ENCODE data around the gene PRR11. TPM values are rescaled to one million over a fixed set of nuclear protein-coding genes. Genes with fewer than 3 reads are reported as not detected.

The PRR11 gene
- total RNA-seq, 1 experiment from 2014 or later = 109 TPM

DNA sequence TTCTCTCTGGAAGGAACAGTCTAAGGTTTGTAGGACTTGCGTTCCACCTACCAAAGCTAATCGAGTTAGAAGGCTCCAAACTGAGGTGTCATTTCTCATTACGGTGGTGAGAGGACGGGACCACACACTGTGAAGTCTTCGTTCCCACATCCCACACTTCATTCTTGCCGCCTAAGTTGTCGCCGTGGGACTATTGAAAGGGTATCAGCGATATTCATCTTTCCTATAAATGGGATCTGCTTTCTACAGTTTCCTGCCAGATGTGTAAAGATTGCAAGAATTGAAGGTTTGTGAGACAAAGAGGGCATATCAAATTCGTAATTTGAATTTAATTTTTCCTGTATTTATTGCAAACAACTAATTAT lies 48.3 kb upstream of the PRR11 start:
- H3K27me3 ChIP-seq (ENCODE audit: insufficient read depth, low read depth) = no peaks in the 10 kb centered on the region
- H4K20me1 ChIP-seq (ENCODE audit: insufficient read depth) = peaks cover 8% of the 10 kb centered on the region; the same call in 1 of the 2 replicates
- peaks cover 41% of the 10 kb centered on the region for H3K79me2 ChIP-seq (ENCODE audit: low read depth)
- peak overlapping the region; percentile 96 for H3K4me2 ChIP-seq
- peak overlapping the region; percentile 67 for H3K4me3 ChIP-seq
- peaks cover 19% of the 10 kb centered on the region; the same call in 1 of the 2 replicates for H3F3A ChIP-seq (ENCODE audit: insufficient read depth, low read depth)
- peak overlapping the region; percentile 93 for H2AFZ ChIP-seq
- no peaks in the 10 kb centered on the region; the same call in 1 of the 2 replicates for H3K9me3 ChIP-seq (ENCODE audit: insufficient read depth, low read depth)
- ChIA-PET CTCF (interaction anchor here (0.5 kb wide), 1 partner anchor 40 kb away, joined by 5 read pairs; no protein-coding TSS in a partner anchor), POLR2A (ENCODE audit: unreplicated experiment) (interaction anchor here (0.6 kb wide), 2 partner anchors 12 to 732 kb away, joined by 5 read pairs; no protein-coding TSS in a partner anchor)
- intact Hi-C loops (cut with micrococcal nuclease; ENCODE audit: unreplicated experiment) = loop anchor here (2.0 kb wide), 2 partner anchors 14 to 588 kb away; no protein-coding TSS in a partner anchor
- H3K27ac ChIP-seq = peak overlapping the region; percentile 73
- no peak for TF ChIP-seq EZH2 (IDR thresholded peaks at IDR 0.05; ENCODE audit: low read depth)
- TF ChIP-seq, protein P1, sequence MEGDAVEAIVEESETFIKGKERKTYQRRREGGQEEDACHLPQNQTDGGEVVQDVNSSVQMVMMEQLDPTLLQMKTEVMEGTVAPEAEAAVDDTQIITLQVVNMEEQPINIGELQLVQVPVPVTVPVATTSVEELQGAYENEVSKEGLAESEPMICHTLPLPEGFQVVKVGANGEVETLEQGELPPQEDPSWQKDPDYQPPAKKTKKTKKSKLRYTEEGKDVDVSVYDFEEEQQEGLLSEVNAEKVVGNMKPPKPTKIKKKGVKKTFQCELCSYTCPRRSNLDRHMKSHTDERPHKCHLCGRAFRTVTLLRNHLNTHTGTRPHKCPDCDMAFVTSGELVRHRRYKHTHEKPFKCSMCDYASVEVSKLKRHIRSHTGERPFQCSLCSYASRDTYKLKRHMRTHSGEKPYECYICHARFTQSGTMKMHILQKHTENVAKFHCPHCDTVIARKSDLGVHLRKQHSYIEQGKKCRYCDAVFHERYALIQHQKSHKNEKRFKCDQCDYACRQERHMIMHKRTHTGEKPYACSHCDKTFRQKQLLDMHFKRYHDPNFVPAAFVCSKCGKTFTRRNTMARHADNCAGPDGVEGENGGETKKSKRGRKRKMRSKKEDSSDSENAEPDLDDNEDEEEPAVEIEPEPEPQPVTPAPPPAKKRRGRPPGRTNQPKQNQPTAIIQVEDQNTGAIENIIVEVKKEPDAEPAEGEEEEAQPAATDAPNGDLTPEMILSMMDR (conservative IDR thresholded peaks at IDR 0.05) = no peak
- no peak for DNase-seq
- H3K36me3 ChIP-seq (ENCODE audit: low read depth) = peaks cover 6% of the 10 kb centered on the region; the same call in 1 of the 2 replicates
- BruUV-seq (replicated peaks) = TSS peak; percentile 86
- H3K4me1 ChIP-seq (replicated peaks; ENCODE audit: insufficient read depth) = peaks cover 26% of the 10 kb centered on the region
- no peaks in the 10 kb centered on the region for H3K9me2 ChIP-seq (ENCODE audit: insufficient read depth)

DNA sequence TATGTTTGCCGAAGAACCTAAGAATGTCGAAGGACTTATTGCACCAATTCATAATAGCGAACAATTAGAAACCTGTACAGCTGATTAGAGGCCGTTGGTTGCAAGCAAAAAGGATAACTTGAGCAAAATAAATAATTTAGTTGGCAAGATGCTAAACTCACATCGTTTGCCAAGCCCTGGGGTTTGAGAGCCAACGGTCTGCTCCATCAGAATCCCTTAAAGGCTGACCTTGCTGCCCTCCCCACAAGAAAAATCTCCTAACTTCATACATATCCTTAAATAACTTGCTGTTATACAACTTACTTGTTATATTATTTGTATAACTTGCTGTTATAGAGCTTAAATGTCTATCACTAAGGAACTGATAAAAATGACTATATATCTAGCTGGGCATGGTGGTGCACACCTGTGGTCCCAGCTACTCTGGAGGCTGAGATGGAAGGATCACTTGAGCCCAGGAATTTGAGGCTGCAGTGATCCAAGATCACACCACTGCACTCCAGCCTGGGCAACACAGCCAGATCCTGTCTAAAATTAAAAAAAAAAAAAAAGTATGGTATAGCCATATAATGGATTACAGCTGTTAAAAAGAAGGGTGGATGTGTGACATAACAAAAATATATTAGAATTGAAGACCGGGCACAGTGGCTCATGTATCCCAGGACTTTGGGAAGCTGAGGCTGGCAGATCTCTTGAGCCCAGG lies 47.0 kb upstream of the PRR11 start:
- H3K9me2 ChIP-seq (ENCODE audit: insufficient read depth) = no peaks in the 10 kb centered on the region
- ChIA-PET POLR2A (ENCODE audit: unreplicated experiment) (interaction anchor here (0.7 to 0.9 kb wide), 2 partner anchors 43 to 856 kb away, joined by 3 to 6 read pairs; partner anchors contain the start of gene RNFT1), CTCF (no interaction called here)
- no TSS peak for BruUV-seq (replicated peaks)
- TF ChIP-seq EZH2 (IDR thresholded peaks at IDR 0.05; ENCODE audit: low read depth) = no peak
- TF ChIP-seq, protein P1 (conservative IDR thresholded peaks at IDR 0.05) = no peak
- DNase-seq = no peak
- H3K27ac ChIP-seq = no peak overlapping the region
- peaks cover 8% of the 10 kb centered on the region; the same call in 1 of the 2 replicates for H4K20me1 ChIP-seq (ENCODE audit: insufficient read depth)
- H3K27me3 ChIP-seq (ENCODE audit: insufficient read depth, low read depth) = no peaks in the 10 kb centered on the region
- H3K4me3 ChIP-seq = no peak overlapping the region
- peak overlapping the region; percentile 96; the same call in 1 of the 2 replicates for H3K4me2 ChIP-seq
- peaks cover 19% of the 10 kb centered on the region; the same call in 1 of the 2 replicates for H3F3A ChIP-seq (ENCODE audit: insufficient read depth, low read depth)
- H3K36me3 ChIP-seq (ENCODE audit: low read depth) = peaks cover 7% of the 10 kb centered on the region; the same call in 1 of the 2 replicates
- no peak overlapping the region for H2AFZ ChIP-seq
- no peaks in the 10 kb centered on the region; the same call in 1 of the 2 replicates for H3K9me3 ChIP-seq (ENCODE audit: insufficient read depth, low read depth)
- H3K79me2 ChIP-seq (ENCODE audit: low read depth) = peaks cover 38% of the 10 kb centered on the region
- intact Hi-C loops (cut with micrococcal nuclease; ENCODE audit: unreplicated experiment) = no loop called here
- H3K4me1 ChIP-seq (replicated peaks; ENCODE audit: insufficient read depth) = peaks cover 26% of the 10 kb centered on the region

DNA sequence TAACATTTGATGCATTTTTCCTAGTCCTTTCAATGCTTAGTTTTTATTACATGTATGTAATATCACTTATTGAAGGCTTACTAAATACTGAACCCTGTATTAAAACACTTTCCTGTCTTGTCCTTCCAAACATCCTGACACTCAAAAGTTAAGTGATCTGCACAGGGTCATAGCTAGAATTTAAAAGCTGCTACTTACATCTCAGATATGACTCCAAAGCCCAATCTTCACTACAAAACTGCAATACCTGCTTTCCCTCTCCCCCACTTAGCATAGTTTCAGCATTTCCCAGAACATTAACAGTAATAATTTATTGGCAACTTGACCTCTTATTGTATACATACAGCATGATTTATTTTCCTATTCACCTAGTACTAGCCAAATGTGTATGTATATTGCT lies 44.6 kb upstream of the PRR11 start:
- CTCF ChIA-PET = interaction anchor here (0.6 kb wide), 1 partner anchor 1042 kb away, joined by 5 read pairs; no protein-coding TSS in a partner anchor
- intact Hi-C loops (cut with micrococcal nuclease; ENCODE audit: unreplicated experiment) = no loop called here
- H3K4me2 ChIP-seq = no peak overlapping the region
- TF ChIP-seq EZH2 (IDR thresholded peaks at IDR 0.05; ENCODE audit: low read depth) = no peak
- TF ChIP-seq, protein P1 (conservative IDR thresholded peaks at IDR 0.05) = no peak
- H3K9me3 ChIP-seq (ENCODE audit: insufficient read depth, low read depth) = no peaks in the 10 kb centered on the region; the same call in 1 of the 2 replicates
- no peaks in the 10 kb centered on the region for H4K20me1 ChIP-seq (ENCODE audit: insufficient read depth)
- H3K4me3 ChIP-seq = no peak overlapping the region
- H3K36me3 ChIP-seq (ENCODE audit: low read depth) = peaks cover 7% of the 10 kb centered on the region; the same call in 1 of the 2 replicates
- H3K27ac ChIP-seq = no peak overlapping the region
- no peaks in the 10 kb centered on the region for H3K27me3 ChIP-seq (ENCODE audit: insufficient read depth, low read depth)
- no TSS peak for BruUV-seq (replicated peaks)
- peaks cover 13% of the 10 kb centered on the region; the same call in 1 of the 2 replicates for H3F3A ChIP-seq (ENCODE audit: insufficient read depth, low read depth)
- H3K79me2 ChIP-seq (ENCODE audit: low read depth) = peaks cover 14% of the 10 kb centered on the region
- POLR2A ChIA-PET (ENCODE audit: unreplicated experiment) = no interaction called here
- H3K4me1 ChIP-seq (replicated peaks; ENCODE audit: insufficient read depth) = peaks cover 11% of the 10 kb centered on the region; the same call in 1 of the 2 replicates
- no peaks in the 10 kb centered on the region for H3K9me2 ChIP-seq (ENCODE audit: insufficient read depth)
- no peak for DNase-seq
- H2AFZ ChIP-seq = no peak overlapping the region
